Endodermal cell (in vitro differentiated cells): Measurements from ENCODE around the gene FUT1. TPM values are rescaled to one million over a fixed set of nuclear protein-coding genes. Genes with fewer than 3 reads are reported as not detected.

ENCODE experiments used
- DNase-seq: peaks from one replicate; pipeline ENCODE4 v3.0.0-alpha.2; 2017
- H3K27ac ChIP-seq: 2 replicates; pipeline ENCODE4 v1.5.1; 2013; ENCODE audit warnings: mild to moderate bottlenecking, low read depth, low read length, moderate library complexity
- H3K27me3 ChIP-seq: 2 replicates; pipeline ENCODE4 v1.6.1; 2013; ENCODE audit warnings: mild to moderate bottlenecking, low read length, moderate library complexity; ENCODE audit not compliant: insufficient read depth, control insufficient read depth, poor library complexity, severe bottlenecking
- H3K36me3 ChIP-seq: 2 replicates; pipeline ENCODE4 v1.7.0; 2013; ENCODE audit warnings: mild to moderate bottlenecking, low read length, moderate library complexity; ENCODE audit not compliant: control insufficient read depth, insufficient read depth
- H3K4me1 ChIP-seq: one replicate; pipeline ENCODE4 v1.7.0; 2013; ENCODE audit warnings: low read length; ENCODE audit not compliant: control insufficient read depth, insufficient read depth
- H3K4me3 ChIP-seq: 2 replicates; pipeline ENCODE4 v1.5.1; 2013; ENCODE audit warnings: mild to moderate bottlenecking, low read length, moderate library complexity
- H3K9ac ChIP-seq: 2 replicates; pipeline ENCODE4 v1.6.1; 2013; ENCODE audit warnings: mild to moderate bottlenecking, low read length, moderate library complexity; ENCODE audit not compliant: poor library complexity, severe bottlenecking; ENCODE audit errors: extremely low read depth
- H3K9me3 ChIP-seq: 2 replicates; pipeline ENCODE4 v1.6.1; 2013; ENCODE audit warnings: mild to moderate bottlenecking, low read length, moderate library complexity; ENCODE audit not compliant: control insufficient read depth
- H3K27ac Mint-ChIP-seq: 2 replicates; pipeline ENCODE4 v1.8.0; 2020; ENCODE audit warnings: mixed read lengths
- H3K27me3 Mint-ChIP-seq: 2 replicates; pipeline ENCODE4 v1.8.0; 2021; ENCODE audit warnings: mild to moderate bottlenecking, mixed read lengths; ENCODE audit not compliant: insufficient read depth
- H3K36me3 Mint-ChIP-seq: 2 replicates; pipeline ENCODE4 v1.8.0; 2020; ENCODE audit warnings: low read depth, mixed read lengths
- H3K4me1 Mint-ChIP-seq: 2 replicates; pipeline ENCODE4 v1.8.0; 2020; ENCODE audit warnings: mixed read lengths
- H3K4me3 Mint-ChIP-seq: 2 replicates; pipeline ENCODE4 v1.8.0; 2020; ENCODE audit warnings: mild to moderate bottlenecking, moderate library complexity, mixed read lengths
- H3K9me3 Mint-ChIP-seq: 2 replicates; pipeline ENCODE4 v1.8.0; 2020; ENCODE audit warnings: mild to moderate bottlenecking, mixed read lengths
- CTCF ChIP-seq: fragments of 200-600 bp; sonication (generic); conservative IDR thresholded peaks from 2 replicates; pipeline ENCODE4 v1.5.0; 2021; ENCODE audit warnings: antibody characterized with exemption, mild to moderate bottlenecking
- WGBS, 2 experiments: methylation state at CpG; one replicate each; pipeline versions ENCODE4 v1.1.5 to v1.1.7; 2013; ENCODE audit warnings: missing lambda C conversion rate in 2 of 2, mixed read lengths in 1 of 2; ENCODE audit not compliant: insufficient coverage in 1 of 2, insufficient read length in 1 of 2; 5-methylcytosine and 5-hydroxymethylcytosine counted together
- total RNA-seq, 2 donors: library from RNA; stranded (reverse); fragmentation: NEBNext Ultra II Directional in 1 of 2; extraction: Animal tissue kit (Norgen Biotek cat#: 25700) in 1 of 2; gene quantifications; 2 replicates in 1 of 2; 3 replicates in 1 of 2; pipeline ENCODE4 v1.2.1, GENCODE V29; 2021

Gene FUT1
- total RNA-seq, 2 donors from 2014 or later, result 5.4 to 6.3 TPM

- H3K36me3 Mint-ChIP-seq, result no peaks in the 10 kb centered on the region
- TF ChIP-seq CTCF, result no peak
- H3K4me1 Mint-ChIP-seq, result peaks cover 6% of the 10 kb centered on the region
These were observed 32.1 kb upstream of the FUT1 start for GRCh38 chr19:48784527-48784926.

DNA sequence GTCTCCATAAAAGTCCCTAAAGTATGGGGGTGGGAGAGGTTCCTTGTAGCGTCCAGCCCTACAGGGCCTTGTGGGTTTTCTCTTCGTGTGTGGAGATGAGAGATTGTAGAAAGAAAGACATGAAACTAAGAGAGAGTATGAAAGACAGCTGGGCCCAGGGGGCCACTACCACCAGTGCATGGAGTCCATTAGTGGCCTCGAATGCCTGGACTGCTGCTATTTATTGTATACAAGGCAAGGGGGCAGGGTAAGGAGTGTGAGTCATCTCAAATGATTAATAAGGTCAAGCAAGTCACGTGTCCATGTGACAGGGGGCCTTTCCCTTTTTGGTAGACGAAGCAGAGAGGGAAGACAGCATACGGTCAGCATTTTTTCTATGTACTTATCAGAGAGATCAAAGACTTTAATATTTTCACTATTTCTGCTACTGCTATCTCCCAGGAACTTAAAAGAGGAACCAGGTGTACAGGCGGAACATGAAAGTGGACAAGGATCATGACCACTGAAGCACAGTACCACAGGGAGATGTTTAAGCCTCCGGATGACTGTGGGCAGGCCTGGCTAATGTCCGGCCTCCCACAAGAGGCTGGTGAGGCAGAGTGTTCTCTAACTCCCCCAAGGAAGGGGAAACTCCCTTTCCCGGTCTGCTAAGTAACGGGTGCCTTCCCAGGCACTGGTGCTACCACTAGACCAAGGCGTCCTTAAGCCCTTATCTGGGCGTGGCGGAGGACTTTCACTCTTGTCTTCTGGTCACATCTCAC lies 28.4 kb upstream of the FUT1 start:
- no peaks in the 10 kb centered on the region for H3K9me3 ChIP-seq
- no peak overlapping the region for H3K9ac ChIP-seq
- Mint-ChIP-seq H3K9me3 (peaks cover 4% of the 10 kb centered on the region), H3K27ac (no peak overlapping the region), H3K36me3 (no peaks in the 10 kb centered on the region), H3K4me1 (peaks cover 6% of the 10 kb centered on the region), H3K27me3 (peaks cover 8% of the 10 kb centered on the region), H3K4me3 (no peak overlapping the region)
- no peak for TF ChIP-seq CTCF
- no peaks in the 10 kb centered on the region for H3K4me1 ChIP-seq
- no peaks in the 10 kb centered on the region for H3K36me3 ChIP-seq
- no peak overlapping the region for H3K27ac ChIP-seq
- DNase-seq, result no peak
- H3K27me3 ChIP-seq, result no peaks in the 10 kb centered on the region
- 75 to 91% methylated on average over 12 to 14 of the region's 14 CpGs for whole genome bisulfite sequencing, 2 experiments
- no peak overlapping the region for H3K4me3 ChIP-seq

More at GRCh38 chr19:48784527-48784926, 32.1 kb upstream of the FUT1 start:
- H3K27ac Mint-ChIP-seq, result no peak overlapping the region
- H3K9me3 Mint-ChIP-seq, result peaks cover 4% of the 10 kb centered on the region
- Histone ChIP-seq H3K4me1 (no peaks in the 10 kb centered on the region), H3K27me3 (no peaks in the 10 kb centered on the region), H3K9me3 (no peaks in the 10 kb centered on the region), H3K9ac (no peak overlapping the region), H3K36me3 (no peaks in the 10 kb centered on the region), H3K27ac (no peak overlapping the region), H3K4me3 (no peak overlapping the region)
- WGBS, 2 experiments, result 81 to 85% methylated on average over 3 to 5 of the region's 5 CpGs
- peaks cover 8% of the 10 kb centered on the region for H3K27me3 Mint-ChIP-seq
- no peak overlapping the region for H3K4me3 Mint-ChIP-seq
- DNase-seq, result no peak

DNA sequence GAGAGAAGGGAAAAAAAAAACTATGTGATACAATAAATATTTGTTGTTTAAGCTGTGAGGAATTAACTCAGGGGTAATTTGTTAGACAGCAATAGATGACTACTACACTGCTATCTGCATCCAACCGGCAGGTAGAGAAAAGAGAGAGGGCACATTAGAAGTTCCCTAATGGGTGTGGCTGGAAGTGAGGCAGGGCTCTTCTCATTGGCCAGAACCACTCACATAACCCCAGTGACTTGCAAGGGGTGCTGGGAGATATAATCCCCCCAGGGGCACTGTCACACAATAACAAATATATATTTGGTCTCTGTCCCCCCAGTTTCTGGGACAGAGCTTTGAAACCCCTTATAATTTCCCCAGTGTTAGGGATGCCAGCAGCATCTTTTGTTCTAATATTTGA lies 27.2 kb upstream of the FUT1 start:
- TF ChIP-seq CTCF, result no peak
- H3K4me3 ChIP-seq, result no peak overlapping the region

More for the DNA sequence above, 27.2 kb upstream of the FUT1 start:
- no peak for DNase-seq
- Mint-ChIP-seq H3K9me3 (peaks cover 4% of the 10 kb centered on the region), H3K4me1 (peaks cover 6% of the 10 kb centered on the region), H3K36me3 (no peaks in the 10 kb centered on the region), H3K4me3 (no peak overlapping the region), H3K27ac (no peak overlapping the region), H3K27me3 (peaks cover 4% of the 10 kb centered on the region)
- H3K27me3 ChIP-seq, result no peaks in the 10 kb centered on the region
- H3K4me1 ChIP-seq, result no peaks in the 10 kb centered on the region
- no peaks in the 10 kb centered on the region for H3K9me3 ChIP-seq
- no peaks in the 10 kb centered on the region for H3K36me3 ChIP-seq
- no peak overlapping the region for H3K9ac ChIP-seq
- WGBS, 2 experiments, result 90% methylated on average over 1 of the region's 1 CpG; no CpG with 5 or more reads in 1 of the 2 experiments
- no peak overlapping the region for H3K27ac ChIP-seq
